Osteoblast (primary cell): Measurements from ENCODE around the gene SLC1A2. TPM values are rescaled to one million over a fixed set of nuclear protein-coding genes. Genes with fewer than 3 reads are reported as not detected.
A peak's percentile ranks its signal among the peaks of the same experiment; 100 is the strongest.

Experiments
- DNase-seq: peaks from one replicate; pipeline ENCODE4 v3.0.0; 2011; ENCODE audit warnings: low spot score, mixed read lengths; ENCODE audit not compliant: insufficient read length; ENCODE audit errors: missing footprints
- H2AFZ ChIP-seq: 2 replicates; pipeline ENCODE4 v1.6.0; 2011; ENCODE audit warnings: mild to moderate bottlenecking, low read length
- H3K27ac ChIP-seq: 2 replicates; pipeline ENCODE4 v1.5.1; 2011; ENCODE audit warnings: mild to moderate bottlenecking, low read depth, low read length, moderate library complexity
- H3K27me3 ChIP-seq: 2 replicates; pipeline ENCODE4 v1.6.0; 2012; ENCODE audit warnings: mild to moderate bottlenecking, control low read depth, inconsistent platforms, low read length, moderate library complexity; ENCODE audit not compliant: insufficient read depth
- H3K36me3 ChIP-seq: 2 replicates; pipeline ENCODE4 v1.5.1; 2011; ENCODE audit warnings: mild to moderate bottlenecking, low read length, control low read depth, moderate library complexity; ENCODE audit not compliant: insufficient read depth
- H3K4me1 ChIP-seq: 2 replicates; pipeline ENCODE4 v1.5.1; 2011; ENCODE audit warnings: mild to moderate bottlenecking, low read length, control low read depth, moderate library complexity; ENCODE audit not compliant: insufficient read depth
- H3K4me2 ChIP-seq: 2 replicates; pipeline ENCODE4 v1.6.0; 2011; ENCODE audit warnings: mild to moderate bottlenecking, low read length; ENCODE audit not compliant: insufficient read depth
- H3K4me3 ChIP-seq: fragments of 200-600 bp; sonication (generic); 3 replicates; pipeline ENCODE4 v1.5.1; 2012; ENCODE audit warnings: mild to moderate bottlenecking, low read length, inconsistent platforms; ENCODE audit not compliant: insufficient read depth
- H3K79me2 ChIP-seq: 2 replicates; pipeline ENCODE4 v1.6.0; 2012; ENCODE audit warnings: mild to moderate bottlenecking, low read length, control low read depth, inconsistent platforms; ENCODE audit not compliant: insufficient read depth
- H3K9me3 ChIP-seq: 2 replicates; pipeline ENCODE4 v1.5.1; 2011; ENCODE audit warnings: low read depth, low read length, control low read depth
- H4K20me1 ChIP-seq: 2 replicates; pipeline ENCODE4 v1.6.0; 2012; ENCODE audit warnings: mild to moderate bottlenecking, low read length, control low read depth; ENCODE audit not compliant: insufficient read depth
- CTCF ChIP-seq: IDR thresholded peaks from 2 replicates; pipeline ENCODE4 v1.5.1; 2011; ENCODE audit warnings: mild to moderate bottlenecking, low read depth, low read length, moderate library complexity; ENCODE audit errors: extremely low read depth
- total RNA-seq: library from RNA; depleted of rRNA; stranded (reverse); fragments of >200 nt; gene quantifications from 2 replicates; pipeline ENCODE4 v1.2.3, GENCODE V29; 2012

SLC1A2 gene
- total RNA-seq, 1 donor: 0.72 TPM

- no peak for DNase-seq
- Histone ChIP-seq H4K20me1 (no peaks in the 10 kb centered on the region), H3K9me3 (no peaks in the 10 kb centered on the region), H3K36me3 (no peaks in the 10 kb centered on the region), H2AFZ (no peak overlapping the region), H3K4me1 (peaks cover 23% of the 10 kb centered on the region), H3K4me3 (no peak overlapping the region), H3K27ac (no peak overlapping the region), H3K79me2 (no peaks in the 10 kb centered on the region), H3K27me3 (no peaks in the 10 kb centered on the region), H3K4me2 (no peak overlapping the region)
- TF ChIP-seq CTCF: no peak
Measured at GRCh38 chr11:35271031-35271430, 148.3 kb downstream of the SLC1A2 start.

GRCh38 chr11:35270342-35270741, 149.0 kb downstream of the SLC1A2 start:
- Histone ChIP-seq H3K4me2 (no peak overlapping the region), H4K20me1 (no peaks in the 10 kb centered on the region), H3K27me3 (no peaks in the 10 kb centered on the region), H2AFZ (no peak overlapping the region), H3K4me3 (no peak overlapping the region), H3K27ac (no peak overlapping the region), H3K4me1 (peaks cover 16% of the 10 kb centered on the region), H3K79me2 (no peaks in the 10 kb centered on the region), H3K36me3 (no peaks in the 10 kb centered on the region), H3K9me3 (no peaks in the 10 kb centered on the region)
- no peak for TF ChIP-seq CTCF
- no peak for DNase-seq

- H4K20me1 ChIP-seq: no peaks in the 10 kb centered on the region
- H3K4me1 ChIP-seq: peaks cover 13% of the 10 kb centered on the region
- H3K36me3 ChIP-seq: no peaks in the 10 kb centered on the region
- peak overlapping the region; percentile 26 for H3K4me2 ChIP-seq
- no peak overlapping the region for H3K4me3 ChIP-seq
- TF ChIP-seq CTCF: no peak
- no peaks in the 10 kb centered on the region for H3K27me3 ChIP-seq
- no peaks in the 10 kb centered on the region for H3K9me3 ChIP-seq
- peak; percentile 46 for DNase-seq
- no peaks in the 10 kb centered on the region for H3K79me2 ChIP-seq
- no peak overlapping the region for H2AFZ ChIP-seq
- peak overlapping the region; percentile 54 for H3K27ac ChIP-seq
Measured at GRCh38 chr11:35267504-35267903, 151.9 kb downstream of the SLC1A2 start.

- no peak overlapping the region for H3K4me2 ChIP-seq
- H2AFZ ChIP-seq: no peak overlapping the region
- H3K27ac ChIP-seq: no peak overlapping the region
- H3K4me3 ChIP-seq: no peak overlapping the region
- peaks cover 15% of the 10 kb centered on the region for H3K4me1 ChIP-seq
- no peaks in the 10 kb centered on the region for H3K9me3 ChIP-seq
- no peaks in the 10 kb centered on the region for H3K27me3 ChIP-seq
- no peak for TF ChIP-seq CTCF
- no peak for DNase-seq
- H3K36me3 ChIP-seq: no peaks in the 10 kb centered on the region
- no peaks in the 10 kb centered on the region for H4K20me1 ChIP-seq
- H3K79me2 ChIP-seq: no peaks in the 10 kb centered on the region
Measured at GRCh38 chr11:35265755-35266454, 153.5 kb downstream of the SLC1A2 start.
